Mesothelial cell of epicardium (in vitro differentiated cells): ENCODE data around the gene PRDM15. TPM values are rescaled to one million over a fixed set of nuclear protein-coding genes. Genes with fewer than 3 reads are reported as not detected.

Experiments
- DNase-seq, 2 experiments: peaks; one replicate each; pipeline ENCODE4 v3.0.0; 2021; ENCODE audit warnings: low spot score in 2 of 2; ENCODE audit not compliant: unreplicated experiment in 2 of 2
- H3K27ac Mint-ChIP-seq: 2 replicates; pipeline ENCODE4 v1.8.0; 2021; ENCODE audit warnings: mixed read lengths
- H3K27me3 Mint-ChIP-seq: 2 replicates; pipeline ENCODE4 v1.8.0; 2021; ENCODE audit warnings: low read depth, mixed read lengths
- H3K36me3 Mint-ChIP-seq: 2 replicates; pipeline ENCODE4 v1.8.0; 2021; ENCODE audit warnings: mixed read lengths
- H3K4me1 Mint-ChIP-seq: 2 replicates; pipeline ENCODE4 v1.8.0; 2021; ENCODE audit warnings: mixed read lengths
- H3K4me3 Mint-ChIP-seq: 2 replicates; pipeline ENCODE4 v1.8.0; 2021; ENCODE audit warnings: mild to moderate bottlenecking, moderate library complexity, mixed read lengths
- H3K9me3 Mint-ChIP-seq: 2 replicates; pipeline ENCODE4 v1.8.0; 2021; ENCODE audit warnings: mixed read lengths
- CTCF ChIP-seq: fragments of 200-600 bp; sonication (generic); IDR thresholded peaks from one replicate; pipeline ENCODE4 v1.5.0; 2021; ENCODE audit warnings: antibody characterized with exemption; ENCODE audit not compliant: unreplicated experiment
- total RNA-seq: library from RNA; stranded (reverse); gene quantifications from 3 replicates; pipeline ENCODE4 v1.2.1, GENCODE V29; 2021

PRDM15 gene
- 9.7 to 12.0 TPM (median 10.9 TPM) in 3 replicates for total RNA-seq

GRCh38 chr21:41879190-41879998 is at the start of gene PRDM15:
Gene PRDM15 (minus strand): TSS chr21:41879344. CDS start chr21:41860363, 18,981 bp downstream.
- peak within 1 kb of the TSS; percentile 87 for H3K4me3 Mint-ChIP-seq
- peak; percentile 75 to 85 for DNase-seq
- no peak for TF ChIP-seq CTCF
- peak within 1 kb of the TSS; percentile 98 for H3K27ac Mint-ChIP-seq
- peaks cover 14% of the 10 kb centered on the region for H3K4me1 Mint-ChIP-seq
- no peaks in the 10 kb centered on the region for H3K36me3 Mint-ChIP-seq
- H3K9me3 Mint-ChIP-seq, result no peaks in the 10 kb centered on the region
- no peaks in the 10 kb centered on the region for H3K27me3 Mint-ChIP-seq

GRCh38 chr21:41928621-41929220 is 49.6 kb upstream of the PRDM15 start:
- Mint-ChIP-seq H3K9me3 (no peaks in the 10 kb centered on the region), H3K4me1 (peaks cover 57% of the 10 kb centered on the region), H3K27me3 (no peaks in the 10 kb centered on the region), H3K4me3 (no peak overlapping the region), H3K36me3 (no peaks in the 10 kb centered on the region), H3K27ac (no peak overlapping the region)
- no peak for TF ChIP-seq CTCF
- no peak for DNase-seq

GRCh38 chr21:41927727-41928409 is 48.7 kb upstream of the PRDM15 start:
- Mint-ChIP-seq H3K36me3 (no peaks in the 10 kb centered on the region), H3K27ac (peak overlapping the region; percentile 21), H3K4me1 (peaks cover 55% of the 10 kb centered on the region), H3K9me3 (no peaks in the 10 kb centered on the region), H3K4me3 (no peak overlapping the region), H3K27me3 (no peaks in the 10 kb centered on the region)
- DNase-seq, result no peak
- TF ChIP-seq CTCF, result no peak

GRCh38 chr21:41926807-41927171 is 47.6 kb upstream of the PRDM15 start:
- Mint-ChIP-seq H3K27me3 (no peaks in the 10 kb centered on the region), H3K36me3 (no peaks in the 10 kb centered on the region), H3K4me3 (peak overlapping the region; percentile 43), H3K27ac (peak overlapping the region; percentile 94), H3K4me1 (peaks cover 48% of the 10 kb centered on the region), H3K9me3 (no peaks in the 10 kb centered on the region)
- DNase-seq, result no peak
- no peak for TF ChIP-seq CTCF

- TF ChIP-seq CTCF, result no peak
- DNase-seq, result no peak
- Mint-ChIP-seq H3K4me3 (peak overlapping the region; percentile 43), H3K27me3 (no peaks in the 10 kb centered on the region), H3K36me3 (no peaks in the 10 kb centered on the region), H3K27ac (peak overlapping the region; percentile 94), H3K9me3 (no peaks in the 10 kb centered on the region), H3K4me1 (peaks cover 48% of the 10 kb centered on the region)
These were observed 47.1 kb upstream of the PRDM15 start for GRCh38 chr21:41926117-41926806.
